Fibroblast of lung (primary cell): ENCODE measurements around the gene OR5H1. TPM values are rescaled to one million over a fixed set of nuclear protein-coding genes. Genes with fewer than 3 reads are reported as not detected.

Experiments
- DNase-seq, 2 donors: peaks; one replicate each; pipeline versions ENCODE4 v3.0.0 to v3.0.0-alpha.2; 2010; ENCODE audit warnings: low read depth in 2 of 2
- H2AFZ ChIP-seq: 2 replicates; pipeline ENCODE4 v1.5.1; 2012; ENCODE audit warnings: low read length, control low read depth, inconsistent platforms
- H3K27ac ChIP-seq: 2 replicates; pipeline ENCODE4 v1.5.1; 2011; ENCODE audit warnings: low read length, control low read depth; ENCODE audit not compliant: insufficient read depth
- H3K27me3 ChIP-seq: 2 replicates; pipeline ENCODE4 v1.5.1; 2011; ENCODE audit warnings: mild to moderate bottlenecking, low read length; ENCODE audit not compliant: control insufficient read depth, insufficient read depth
- H3K36me3 ChIP-seq: 2 replicates; pipeline ENCODE4 v1.5.1; 2011; ENCODE audit warnings: low read length; ENCODE audit not compliant: control insufficient read depth, insufficient read depth
- H3K4me1 ChIP-seq: 2 replicates; pipeline ENCODE4 v1.5.1; 2011; ENCODE audit warnings: low read length; ENCODE audit not compliant: control insufficient read depth, insufficient read depth; ENCODE audit errors: extremely low read depth
- H3K4me2 ChIP-seq: 2 replicates; pipeline ENCODE4 v1.5.1; 2011; ENCODE audit warnings: low read length, control low read depth; ENCODE audit not compliant: insufficient read depth; ENCODE audit errors: extremely low read depth
- H3K4me3 ChIP-seq, 4 experiments: fragments of 200-600 bp in 1 of 4; sonication (generic) in 1 of 4; replicated peaks in 1 of 4; 2 replicates each; pipeline ENCODE4 v1.5.1; 2011 to 2016; ENCODE audit warnings: low read length in 4 of 4, low read depth in 3 of 4, mild to moderate bottlenecking in 3 of 4, control low read depth in 2 of 4, inconsistent platforms in 1 of 4, mixed read lengths in 1 of 4; ENCODE audit not compliant: insufficient read depth in 1 of 4; ENCODE audit errors: control extremely low read depth in 1 of 4
- H3K79me2 ChIP-seq: 2 replicates; pipeline ENCODE4 v1.5.1; 2012; ENCODE audit warnings: mild to moderate bottlenecking, low read length, inconsistent platforms; ENCODE audit not compliant: control insufficient read depth, insufficient read depth
- H3K9ac ChIP-seq: 2 replicates; pipeline ENCODE4 v1.5.1; 2011; ENCODE audit warnings: mild to moderate bottlenecking, low read length, control low read depth; ENCODE audit not compliant: insufficient read depth
- H3K9me3 ChIP-seq: 2 replicates; pipeline ENCODE4 v1.5.1; 2012; ENCODE audit warnings: low read depth, low read length; ENCODE audit not compliant: control insufficient read depth, insufficient read depth
- H4K20me1 ChIP-seq: 2 replicates; pipeline ENCODE4 v1.5.1; 2011; ENCODE audit warnings: low read length; ENCODE audit not compliant: control insufficient read depth, insufficient read depth; ENCODE audit errors: extremely low read depth
- CTCF ChIP-seq, 2 donors: IDR thresholded peaks in 1 of 2; conservative IDR thresholded peaks in 1 of 2; 1 replicate in 1 of 2; 2 replicates in 1 of 2; pipeline ENCODE4 v1.5.1; 2011 to 2012; ENCODE audit warnings: low read length in 2 of 2, control low read depth in 1 of 2, inconsistent platforms in 1 of 2, low read depth in 1 of 2, mild to moderate bottlenecking in 1 of 2
- EZH2 ChIP-seq: IDR thresholded peaks from 2 replicates; pipeline ENCODE4 v1.5.1; 2012; ENCODE audit warnings: low read length, control low read depth, mild to moderate bottlenecking; ENCODE audit errors: missing control alignments
- polyA plus RNA-seq, 2 donors: library from polyadenylated mRNA; depleted of rRNA in 1 of 2; stranded (reverse) in 1 of 2; unstranded in 1 of 2; fragments of >200 nt; gene quantifications; 2 replicates each; pipeline ENCODE4 v1.2.1, GENCODE V29; 2011 to 2012; ENCODE audit warnings: missing spikeins in 1 of 2
- total RNA-seq: library from RNA; depleted of rRNA; stranded (reverse); fragments of >200 nt; gene quantifications from 2 replicates; pipeline ENCODE4 v1.2.1, GENCODE V29; 2014

The OR5H1 gene
- total and polyA plus RNA-seq, 2 donors (not counting 1 experiment from before 2014, with no cell fraction given): not detected

DNA sequence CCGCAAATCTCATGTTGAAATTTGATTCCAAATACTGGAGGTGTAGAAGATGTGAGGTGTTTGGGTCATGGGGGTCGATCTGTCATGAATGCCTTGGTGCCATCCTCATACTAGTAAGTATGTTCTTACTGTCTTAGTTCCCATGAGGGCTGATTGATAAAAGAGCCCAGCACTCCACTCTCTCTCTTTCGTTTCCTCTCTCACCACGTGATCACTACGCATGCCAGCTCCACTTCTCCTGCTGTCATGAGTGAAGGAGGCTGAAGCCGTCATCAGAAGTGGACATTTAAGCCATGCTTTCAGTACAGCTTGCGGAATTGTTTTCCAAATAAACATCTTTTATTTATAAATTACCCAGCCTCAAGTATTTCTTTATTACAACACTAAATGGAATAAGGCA lies 42.1 kb downstream of the OR5H1 start:
- Histone ChIP-seq H4K20me1 (no peaks in the 10 kb centered on the region), H3K27ac (no peak overlapping the region), H2AFZ (no peak overlapping the region), H3K79me2 (no peaks in the 10 kb centered on the region), H3K9ac (no peak overlapping the region), H3K9me3 (no peaks in the 10 kb centered on the region), H3K27me3 (no peaks in the 10 kb centered on the region), H3K4me1 (no peaks in the 10 kb centered on the region), H3K36me3 (no peaks in the 10 kb centered on the region), H3K4me2 (no peak overlapping the region), H3K4me3 (no peak overlapping the region)
- TF ChIP-seq CTCF (conservative IDR thresholded peaks at IDR 0.05 in 1 of 2, IDR thresholded peaks at IDR 0.05 in 1 of 2; ENCODE audit: low read depth in 1 of 2, low read length in 2 of 2): no peak
- TF ChIP-seq EZH2: no peak
- no peak for DNase-seq

GRCh38 chr3:98180319-98180890 lies 49.9 kb downstream of the OR5H1 start:
- TF ChIP-seq EZH2 (no peak), CTCF (conservative IDR thresholded peaks at IDR 0.05 in 1 of 2, IDR thresholded peaks at IDR 0.05 in 1 of 2; ENCODE audit: low read depth in 1 of 2, low read length in 2 of 2) (no peak)

DNA sequence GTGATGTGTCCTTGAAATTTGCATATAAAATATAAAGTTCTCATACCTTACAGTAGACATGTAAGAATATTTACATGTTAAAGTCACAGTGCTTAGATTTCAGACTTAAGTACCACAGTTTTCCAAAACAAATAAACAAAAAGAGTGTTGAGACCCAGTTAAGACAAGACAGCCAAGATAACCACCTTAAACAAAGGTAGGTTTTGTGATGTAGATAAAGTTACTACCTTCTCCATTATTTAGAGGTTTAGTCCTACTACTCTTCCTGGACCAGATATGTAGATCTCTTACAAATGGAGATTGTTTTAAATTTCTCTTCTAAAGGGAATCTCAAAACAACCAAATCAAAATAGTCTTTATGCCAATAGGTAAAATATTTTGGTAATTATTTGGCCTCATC lies 51.7 kb downstream of the OR5H1 start:
- no peak for DNase-seq
- H3K79me2 ChIP-seq: no peaks in the 10 kb centered on the region
- H3K4me3 ChIP-seq: no peak overlapping the region
- H3K9ac ChIP-seq: no peak overlapping the region
- H3K27me3 ChIP-seq: no peaks in the 10 kb centered on the region
- H2AFZ ChIP-seq: no peak overlapping the region
- H3K4me2 ChIP-seq: no peak overlapping the region
- TF ChIP-seq CTCF (conservative IDR thresholded peaks at IDR 0.05 in 1 of 2, IDR thresholded peaks at IDR 0.05 in 1 of 2; ENCODE audit: low read depth in 1 of 2, low read length in 2 of 2): no peak
- TF ChIP-seq EZH2: no peak
- no peaks in the 10 kb centered on the region for H3K36me3 ChIP-seq
- H4K20me1 ChIP-seq: no peaks in the 10 kb centered on the region
- no peaks in the 10 kb centered on the region for H3K9me3 ChIP-seq
- H3K4me1 ChIP-seq: no peaks in the 10 kb centered on the region
- no peak overlapping the region for H3K27ac ChIP-seq

More at GRCh38 chr3:98180319-98180890, 49.9 kb downstream of the OR5H1 start:
- no peak overlapping the region for H3K4me2 ChIP-seq
- H3K27ac ChIP-seq: no peak overlapping the region
- no peaks in the 10 kb centered on the region for H3K36me3 ChIP-seq
- H3K9me3 ChIP-seq: no peaks in the 10 kb centered on the region
- H3K9ac ChIP-seq: no peak overlapping the region
- H3K27me3 ChIP-seq: no peaks in the 10 kb centered on the region
- H3K4me3 ChIP-seq: no peak overlapping the region
- H4K20me1 ChIP-seq: no peaks in the 10 kb centered on the region
- H2AFZ ChIP-seq: no peak overlapping the region
- no peaks in the 10 kb centered on the region for H3K4me1 ChIP-seq
- H3K79me2 ChIP-seq: no peaks in the 10 kb centered on the region
- DNase-seq: no peak
